Activated naive CD8-positive, alpha-beta T cell treated with anti-CD3 and anti-CD28 coated beads for 36 hours (primary cell): Measurements from ENCODE around the gene FSTL4. TPM values are rescaled to one million over a fixed set of nuclear protein-coding genes. Genes with fewer than 3 reads are reported as not detected.

ENCODE experiments used
- DNase-seq: peaks from one replicate; pipeline ENCODE4 v3.0.0; 2021
- H3K27ac Mint-ChIP-seq: one replicate; pipeline ENCODE4 v1.8.0; 2022; ENCODE audit warnings: mild to moderate bottlenecking, moderate library complexity, mixed read lengths
- H3K27me3 Mint-ChIP-seq: one replicate; pipeline ENCODE4 v1.8.0; 2022; ENCODE audit warnings: mild to moderate bottlenecking, mixed read lengths
- H3K36me3 Mint-ChIP-seq: one replicate; pipeline ENCODE4 v1.8.0; 2021; ENCODE audit warnings: mild to moderate bottlenecking, mixed read lengths
- H3K4me1 Mint-ChIP-seq: one replicate; pipeline ENCODE4 v1.8.0; 2021; ENCODE audit warnings: mixed read lengths
- H3K4me3 Mint-ChIP-seq: one replicate; pipeline ENCODE4 v1.8.0; 2022; ENCODE audit warnings: mild to moderate bottlenecking, moderate library complexity, mixed read lengths
- H3K9me3 Mint-ChIP-seq: one replicate; pipeline ENCODE4 v1.8.0; 2022; ENCODE audit warnings: mixed read lengths
- total RNA-seq, 2 experiments: library from RNA; stranded (reverse); gene quantifications; one replicate each; pipeline ENCODE4 v1.2.3, GENCODE V29; 2021

The FSTL4 gene
- total RNA-seq, 2 experiments from 2014 or later, result 0.10 to 0.29 TPM

DNA sequence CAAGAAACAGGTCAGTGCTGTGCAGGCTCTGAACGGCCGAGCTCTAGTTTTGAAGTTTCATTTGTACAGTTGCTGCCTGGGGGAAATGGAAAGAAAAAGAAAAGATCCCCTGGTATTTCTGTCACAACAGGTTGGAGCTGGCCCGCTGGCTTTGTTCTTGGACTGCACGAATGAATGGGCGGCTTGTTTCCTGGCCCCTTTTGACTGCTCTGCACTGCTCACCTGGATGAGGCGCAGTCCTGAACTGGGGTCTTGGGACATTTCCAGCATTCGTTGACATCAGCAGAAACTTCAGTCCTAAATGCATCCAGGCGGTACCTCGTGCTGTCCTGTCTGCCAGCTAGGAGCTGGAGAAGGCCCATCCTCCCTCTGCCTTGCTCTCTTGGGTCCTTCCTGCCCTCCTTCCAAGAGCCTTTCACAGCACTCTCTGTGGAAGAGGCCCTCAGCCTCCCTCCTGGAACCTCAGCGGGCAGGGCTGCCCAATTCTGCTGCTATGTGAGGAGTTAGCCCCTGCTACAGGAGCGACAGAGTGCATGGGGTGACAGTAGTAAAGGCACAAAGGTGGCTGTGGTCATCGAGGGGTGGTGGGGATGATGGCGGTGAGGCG is 189.2 kb downstream of the FSTL4 start:
- H3K4me1 Mint-ChIP-seq, result peaks cover 5% of the 10 kb centered on the region
- no peaks in the 10 kb centered on the region for H3K36me3 Mint-ChIP-seq
- H3K9me3 Mint-ChIP-seq, result no peaks in the 10 kb centered on the region
- DNase-seq, result no peak
- no peak overlapping the region for H3K27ac Mint-ChIP-seq
- no peak overlapping the region for H3K4me3 Mint-ChIP-seq
- peaks cover 15% of the 10 kb centered on the region for H3K27me3 Mint-ChIP-seq

DNA sequence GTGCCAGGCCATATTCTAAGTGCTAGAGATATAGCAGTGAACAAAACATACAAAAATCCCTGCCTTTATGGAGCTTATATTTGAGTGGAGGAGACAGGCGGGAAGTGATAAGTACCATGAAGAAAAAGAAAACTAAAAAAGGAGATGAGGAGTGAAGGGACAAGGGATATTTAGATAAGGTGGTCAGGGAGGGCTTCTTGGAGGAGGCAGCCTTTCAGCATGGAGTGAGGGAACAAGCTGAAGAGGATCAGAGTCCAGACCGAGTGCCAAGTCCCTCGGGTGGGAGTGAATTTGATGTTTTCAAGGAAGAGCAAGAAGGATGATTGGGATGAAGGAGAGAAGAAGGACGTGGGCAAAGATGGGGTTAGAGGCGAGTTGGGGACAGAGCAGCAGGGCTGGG is 190.5 kb downstream of the FSTL4 start:
- H3K4me1 Mint-ChIP-seq, result peaks cover 5% of the 10 kb centered on the region
- no peaks in the 10 kb centered on the region for H3K36me3 Mint-ChIP-seq
- no peak overlapping the region for H3K27ac Mint-ChIP-seq
- H3K9me3 Mint-ChIP-seq, result no peaks in the 10 kb centered on the region
- DNase-seq, result no peak
- peaks cover 15% of the 10 kb centered on the region for H3K27me3 Mint-ChIP-seq
- no peak overlapping the region for H3K4me3 Mint-ChIP-seq

DNA sequence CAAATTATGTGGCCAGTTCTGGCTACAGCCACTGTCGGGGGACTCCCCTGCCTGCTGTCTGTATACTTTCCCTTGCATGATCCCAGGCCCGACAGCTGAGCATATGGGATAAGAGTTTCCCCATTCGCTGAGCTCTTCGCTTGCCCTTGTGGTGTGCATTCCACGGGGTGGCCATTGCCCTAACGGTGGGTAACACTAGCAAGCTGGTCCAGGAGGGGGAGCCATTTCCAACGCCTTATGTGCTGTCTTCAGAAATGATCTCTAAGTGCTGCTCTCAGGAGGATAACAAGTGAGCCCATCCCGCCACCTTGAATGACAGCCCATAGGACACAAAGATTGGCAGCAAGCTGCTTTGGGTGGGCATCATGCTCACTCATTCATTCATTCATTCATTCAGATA is 190.9 kb downstream of the FSTL4 start:
- no peak overlapping the region for H3K4me3 Mint-ChIP-seq
- peak; percentile 13 for DNase-seq
- H3K9me3 Mint-ChIP-seq, result no peaks in the 10 kb centered on the region
- no peaks in the 10 kb centered on the region for H3K36me3 Mint-ChIP-seq
- no peak overlapping the region for H3K27ac Mint-ChIP-seq
- H3K4me1 Mint-ChIP-seq, result peaks cover 5% of the 10 kb centered on the region
- peaks cover 15% of the 10 kb centered on the region for H3K27me3 Mint-ChIP-seq

DNA sequence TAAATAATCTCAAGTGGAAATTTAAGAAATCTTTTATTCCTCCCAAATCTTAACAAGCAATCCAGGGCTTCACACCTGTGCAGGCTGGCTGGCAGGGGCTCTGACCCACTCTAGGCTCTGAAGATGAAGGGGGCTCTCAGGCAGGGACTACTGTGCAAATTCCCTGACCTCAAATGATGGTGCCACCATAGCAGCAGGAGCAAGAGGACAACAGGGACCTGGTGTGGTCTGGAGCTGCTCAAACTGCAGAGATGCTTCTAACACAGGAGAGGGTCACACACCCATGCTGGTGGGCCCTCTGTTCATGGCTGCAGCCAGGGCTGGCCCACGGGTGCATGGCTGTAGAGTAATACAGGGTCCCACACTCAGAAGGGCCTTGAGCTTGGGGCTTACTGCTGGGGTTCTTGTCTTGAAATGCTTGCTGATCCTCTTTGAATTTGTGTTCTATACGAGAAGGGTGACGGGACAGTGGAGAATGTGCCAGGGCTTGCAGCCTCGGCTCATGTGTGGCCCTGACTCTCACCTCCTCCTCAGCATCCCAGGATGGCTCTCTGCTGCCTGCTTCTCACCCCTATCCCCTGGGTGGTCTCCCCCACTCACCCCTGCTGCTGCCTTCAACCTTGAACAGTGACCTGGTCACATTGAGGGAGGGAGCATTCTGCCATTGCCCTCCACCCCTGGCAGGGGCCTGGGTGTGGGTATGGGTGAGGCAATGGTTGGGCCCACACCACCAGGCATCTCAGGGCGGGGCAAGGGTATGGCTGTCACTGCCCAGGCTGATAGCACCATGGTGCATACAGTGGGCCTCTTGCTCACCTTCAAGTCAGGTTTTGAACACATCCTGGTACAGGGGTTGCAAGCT is 191.7 kb downstream of the FSTL4 start:
- Mint-ChIP-seq H3K4me1 (peaks cover 5% of the 10 kb centered on the region), H3K4me3 (no peak overlapping the region), H3K27ac (no peak overlapping the region), H3K27me3 (peaks cover 13% of the 10 kb centered on the region), H3K9me3 (no peaks in the 10 kb centered on the region), H3K36me3 (no peaks in the 10 kb centered on the region)
- no peak for DNase-seq

DNA sequence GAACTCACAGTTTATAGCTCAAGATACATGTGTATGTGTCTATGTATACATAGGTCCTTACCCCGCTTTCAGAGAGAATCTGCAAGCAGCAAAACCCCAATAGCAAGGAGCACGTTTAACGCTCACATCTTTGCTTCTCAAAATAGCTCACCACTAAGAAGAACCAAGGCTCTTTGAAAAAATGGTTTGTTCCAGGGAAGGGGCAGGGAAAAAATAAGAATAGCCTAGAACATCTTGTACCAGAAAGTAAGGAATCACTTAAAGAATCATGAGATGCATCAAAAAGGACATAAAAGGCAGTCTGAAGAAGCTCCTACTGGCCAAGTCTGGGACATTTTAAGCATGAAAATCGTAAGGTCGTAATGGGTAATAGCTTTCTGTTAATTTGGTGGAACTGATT is 196.4 kb downstream of the FSTL4 start:
- no peak overlapping the region for H3K4me3 Mint-ChIP-seq
- H3K36me3 Mint-ChIP-seq, result no peaks in the 10 kb centered on the region
- no peaks in the 10 kb centered on the region for H3K9me3 Mint-ChIP-seq
- no peak overlapping the region for H3K27ac Mint-ChIP-seq
- no peak for DNase-seq
- peaks cover 25% of the 10 kb centered on the region for H3K27me3 Mint-ChIP-seq
- H3K4me1 Mint-ChIP-seq, result no peaks in the 10 kb centered on the region

DNA sequence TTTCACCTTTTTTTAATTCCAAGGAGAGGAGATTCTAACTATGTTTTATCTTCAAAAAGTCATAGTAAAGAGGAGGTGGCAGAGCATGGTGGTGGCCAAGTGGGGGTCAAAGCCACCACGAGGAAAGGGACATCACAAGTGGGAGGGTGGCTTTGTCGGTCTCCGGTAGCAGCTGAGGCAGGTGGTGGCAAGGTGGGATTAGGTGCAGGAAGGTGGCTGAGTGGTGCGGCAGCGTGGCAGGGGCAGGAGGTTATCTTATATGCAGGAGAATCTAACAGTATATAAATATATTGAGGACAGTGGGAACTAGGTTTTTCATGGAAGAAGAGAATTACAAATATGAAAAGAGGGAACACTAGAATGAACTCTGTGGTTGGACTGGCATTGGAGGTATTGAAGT is 196.8 kb downstream of the FSTL4 start:
- Mint-ChIP-seq H3K27me3 (peaks cover 28% of the 10 kb centered on the region), H3K4me3 (no peak overlapping the region), H3K9me3 (no peaks in the 10 kb centered on the region), H3K4me1 (no peaks in the 10 kb centered on the region), H3K27ac (no peak overlapping the region), H3K36me3 (no peaks in the 10 kb centered on the region)
- DNase-seq, result no peak

DNA sequence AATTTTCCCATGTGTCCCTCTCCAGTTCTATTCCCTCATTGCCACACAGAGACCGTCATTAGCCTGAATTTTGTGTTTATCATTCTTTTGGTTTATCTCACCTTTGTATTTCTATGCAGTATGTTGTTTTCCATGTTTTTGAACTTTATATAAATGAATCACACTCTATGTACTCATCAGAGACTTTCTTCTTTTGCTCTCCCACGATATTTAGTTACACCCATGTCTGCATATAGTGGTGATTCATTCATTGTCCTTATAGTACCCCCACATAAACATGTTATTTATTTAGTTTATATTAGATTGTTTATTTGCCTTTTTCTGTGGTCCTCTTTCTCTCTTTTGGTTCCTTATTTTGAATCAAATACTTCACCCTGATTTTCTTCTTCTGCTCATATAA is 199.7 kb downstream of the FSTL4 start:
- DNase-seq, result no peak
- no peaks in the 10 kb centered on the region for H3K9me3 Mint-ChIP-seq
- H3K27ac Mint-ChIP-seq, result no peak overlapping the region
- H3K27me3 Mint-ChIP-seq, result peaks cover 34% of the 10 kb centered on the region
- no peak overlapping the region for H3K4me3 Mint-ChIP-seq
- no peaks in the 10 kb centered on the region for H3K36me3 Mint-ChIP-seq
- no peaks in the 10 kb centered on the region for H3K4me1 Mint-ChIP-seq

DNA sequence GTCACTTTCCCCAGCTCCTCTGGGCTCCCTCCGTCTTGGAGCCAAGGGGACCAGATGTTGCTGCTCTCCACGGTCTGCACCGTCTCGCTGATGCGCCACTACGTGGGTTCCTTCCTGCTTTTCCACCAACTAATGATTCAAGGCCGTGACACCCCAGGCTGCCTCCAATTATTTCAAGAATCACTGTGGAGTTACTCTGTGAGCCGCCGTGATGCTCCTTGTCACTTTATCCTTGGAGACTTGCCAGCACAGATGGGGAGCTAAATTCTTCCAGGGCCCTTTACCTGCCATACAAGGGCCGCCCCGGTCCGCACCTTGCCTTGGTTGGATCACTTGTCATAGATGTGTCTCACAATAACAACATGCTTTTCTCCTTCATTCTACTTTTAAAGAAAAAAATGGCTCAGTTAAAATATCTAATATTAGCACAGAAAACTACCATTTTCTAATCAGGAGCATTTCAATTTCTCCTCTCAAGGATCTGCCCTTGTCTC is 202.0 kb downstream of the FSTL4 start:
- DNase-seq, result no peak
- H3K4me1 Mint-ChIP-seq, result no peaks in the 10 kb centered on the region

DNA sequence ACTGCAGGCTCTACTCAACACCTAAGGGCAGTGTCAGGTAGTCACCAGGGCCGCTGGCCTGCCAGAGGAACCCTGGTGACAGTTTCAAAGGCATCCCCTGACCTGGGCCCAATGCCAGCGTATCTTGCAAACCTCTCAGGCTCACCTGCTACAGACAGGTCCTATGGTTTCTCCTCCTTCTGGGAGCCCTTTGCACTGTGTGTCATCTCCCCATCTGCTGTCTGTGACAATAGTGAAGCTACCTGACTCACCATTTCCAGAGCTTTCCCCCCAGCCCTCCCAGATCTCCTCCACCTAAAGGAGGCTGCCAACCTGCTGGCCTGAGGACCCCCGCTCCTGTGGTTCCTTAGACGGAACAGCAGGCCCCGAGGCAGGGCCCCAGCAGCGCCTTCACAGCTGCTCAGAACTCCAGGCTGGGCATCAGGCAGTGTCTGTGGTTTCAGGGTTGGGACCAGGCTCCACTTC is 203.1 kb downstream of the FSTL4 start:
- Mint-ChIP-seq H3K27me3 (peaks cover 25% of the 10 kb centered on the region), H3K4me3 (no peak overlapping the region), H3K27ac (no peak overlapping the region), H3K36me3 (no peaks in the 10 kb centered on the region), H3K4me1 (no peaks in the 10 kb centered on the region), H3K9me3 (no peaks in the 10 kb centered on the region)
- DNase-seq, result no peak

More for the DNA sequence above, 202.0 kb downstream of the FSTL4 start:
- no peaks in the 10 kb centered on the region for H3K9me3 Mint-ChIP-seq
- no peaks in the 10 kb centered on the region for H3K36me3 Mint-ChIP-seq
- peaks cover 29% of the 10 kb centered on the region for H3K27me3 Mint-ChIP-seq
- no peak overlapping the region for H3K27ac Mint-ChIP-seq
- H3K4me3 Mint-ChIP-seq, result no peak overlapping the region

DNA sequence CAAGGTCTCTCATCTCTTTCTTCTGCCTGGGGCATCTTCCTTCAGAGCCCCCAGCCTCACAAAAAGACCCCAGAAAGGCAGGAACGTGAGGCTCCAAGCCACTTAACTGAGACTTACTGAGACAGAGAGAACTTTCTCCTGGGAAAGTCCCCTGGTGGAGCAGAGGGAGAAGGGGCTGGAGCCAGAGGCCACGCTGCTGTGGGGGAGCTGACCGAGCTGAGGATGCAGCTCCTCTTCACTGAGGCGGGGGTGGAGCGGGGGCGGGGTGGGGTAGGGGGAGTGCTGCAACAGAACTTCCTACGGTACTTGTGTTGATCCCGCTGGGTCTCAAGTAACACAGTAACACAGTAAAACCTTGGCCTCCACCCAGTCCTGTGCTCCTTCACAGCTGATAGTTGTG is 204.0 kb downstream of the FSTL4 start:
- Mint-ChIP-seq H3K27me3 (peaks cover 20% of the 10 kb centered on the region), H3K36me3 (no peaks in the 10 kb centered on the region), H3K4me1 (no peaks in the 10 kb centered on the region), H3K4me3 (no peak overlapping the region), H3K9me3 (no peaks in the 10 kb centered on the region), H3K27ac (no peak overlapping the region)
- no peak for DNase-seq

DNA sequence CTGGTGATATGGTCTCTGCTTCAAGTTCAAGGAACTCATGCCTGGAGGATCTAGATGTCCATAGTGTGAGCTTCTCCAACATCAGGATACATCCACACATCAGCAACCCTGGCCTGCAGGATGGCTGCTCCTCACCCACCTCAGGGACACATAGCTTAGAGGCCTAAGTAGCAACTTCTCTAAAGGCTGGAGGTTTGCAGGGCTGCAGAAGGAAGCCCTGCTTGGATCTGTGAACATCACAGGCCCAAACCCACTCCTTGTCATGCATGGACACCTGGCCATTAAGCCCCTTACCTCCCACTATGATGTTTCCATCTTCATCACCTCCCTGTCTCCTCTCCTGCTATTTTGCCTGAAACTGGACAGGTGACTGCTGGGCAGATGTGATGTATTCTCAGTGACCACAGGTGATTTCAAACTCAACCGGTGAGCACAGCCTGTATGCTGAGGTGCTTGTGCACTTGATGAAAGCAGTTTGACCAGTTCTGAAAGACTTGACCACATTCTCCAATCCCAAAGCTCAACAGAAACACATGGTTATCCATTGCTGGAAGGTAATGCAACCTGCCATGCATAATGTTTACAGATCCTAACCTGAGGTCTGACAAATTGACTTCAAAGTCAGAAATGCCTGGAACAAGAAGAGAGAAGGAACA is 205.2 kb downstream of the FSTL4 start:
- H3K36me3 Mint-ChIP-seq, result no peaks in the 10 kb centered on the region

DNA sequence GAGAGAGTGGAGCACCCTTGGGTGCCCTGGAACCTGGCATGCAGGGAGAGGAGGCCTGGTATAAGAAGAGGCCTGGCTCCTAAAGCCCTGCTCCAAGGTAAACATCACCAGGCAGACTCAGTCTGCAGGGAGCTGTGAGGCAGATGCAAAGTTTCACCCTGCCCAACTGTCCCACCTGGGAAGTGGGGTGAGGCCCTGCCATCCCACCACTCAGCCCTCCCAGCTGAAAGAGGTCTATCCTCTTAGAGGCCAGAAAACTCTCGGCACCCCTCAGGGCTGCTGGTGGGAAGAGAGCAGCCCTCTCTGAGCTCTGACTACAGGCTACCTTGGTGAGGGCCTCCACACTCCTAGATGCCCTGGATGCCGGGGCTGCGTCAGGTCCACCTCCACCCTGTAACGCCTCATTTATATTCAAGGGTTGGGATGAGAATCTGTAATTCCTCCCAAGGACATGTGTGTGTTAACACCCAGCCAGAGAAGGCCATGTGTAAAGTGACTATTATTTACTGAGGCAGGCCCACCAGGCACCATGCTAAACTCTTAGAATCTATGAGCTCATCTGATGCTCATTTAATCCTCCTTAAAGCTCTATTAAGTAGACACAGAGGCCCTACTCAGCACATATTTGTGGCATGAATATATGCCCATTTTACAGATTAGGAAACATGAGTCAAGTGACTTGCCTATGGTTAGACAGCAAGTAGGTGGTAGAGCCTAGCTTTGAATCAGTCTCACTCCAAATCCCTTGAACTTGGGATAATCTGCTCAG is 205.9 kb downstream of the FSTL4 start:
- no peaks in the 10 kb centered on the region for H3K36me3 Mint-ChIP-seq

More for the DNA sequence above, 205.2 kb downstream of the FSTL4 start:
- no peak overlapping the region for H3K27ac Mint-ChIP-seq
- H3K4me1 Mint-ChIP-seq, result no peaks in the 10 kb centered on the region
- H3K4me3 Mint-ChIP-seq, result no peak overlapping the region
- no peaks in the 10 kb centered on the region for H3K9me3 Mint-ChIP-seq
- H3K27me3 Mint-ChIP-seq, result peaks cover 16% of the 10 kb centered on the region
- no peak for DNase-seq

DNA sequence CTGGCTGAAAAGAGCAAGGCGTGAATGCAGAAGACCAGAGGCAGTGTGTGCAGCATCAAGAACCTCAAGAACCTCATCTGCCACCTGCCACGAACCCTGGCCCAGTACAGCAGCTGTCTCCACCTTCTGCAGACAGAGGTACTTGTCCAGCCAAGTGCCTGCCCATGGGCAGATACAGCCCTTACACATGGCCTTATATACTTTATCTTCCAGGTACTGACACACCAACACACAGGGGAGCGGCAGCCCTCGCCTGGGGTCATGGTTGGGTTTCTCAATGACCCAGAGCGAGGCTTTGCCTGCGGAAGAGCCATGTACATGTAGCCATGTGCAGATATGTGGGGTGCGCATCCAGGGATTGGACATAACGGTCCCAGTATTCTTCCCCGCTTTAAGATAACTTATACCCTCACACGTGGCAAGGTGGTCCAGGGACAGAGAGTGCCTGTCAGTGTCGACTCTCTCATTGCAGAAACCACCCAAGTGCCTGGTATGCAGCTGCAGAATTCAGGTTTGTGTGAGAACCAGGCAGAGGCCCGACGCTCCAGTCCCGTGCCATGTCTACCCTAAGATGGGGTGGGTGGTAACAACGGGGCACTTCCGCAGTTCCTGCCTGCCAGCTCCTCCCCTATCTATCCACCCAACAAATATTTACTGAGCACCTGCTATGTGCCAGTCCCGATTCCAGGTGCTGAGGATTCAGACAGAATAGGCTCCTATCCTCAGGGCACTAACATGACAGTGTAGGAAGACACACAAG is 206.9 kb downstream of the FSTL4 start:
- Mint-ChIP-seq H3K4me3 (no peak overlapping the region), H3K4me1 (no peaks in the 10 kb centered on the region), H3K27me3 (peaks cover 15% of the 10 kb centered on the region), H3K36me3 (no peaks in the 10 kb centered on the region), H3K9me3 (no peaks in the 10 kb centered on the region), H3K27ac (no peak overlapping the region)
- DNase-seq, result no peak

More for the DNA sequence above, 205.9 kb downstream of the FSTL4 start:
- no peaks in the 10 kb centered on the region for H3K9me3 Mint-ChIP-seq
- no peak overlapping the region for H3K4me3 Mint-ChIP-seq
- peaks cover 21% of the 10 kb centered on the region for H3K27me3 Mint-ChIP-seq
- H3K4me1 Mint-ChIP-seq, result no peaks in the 10 kb centered on the region
- no peak for DNase-seq
- H3K27ac Mint-ChIP-seq, result no peak overlapping the region

DNA sequence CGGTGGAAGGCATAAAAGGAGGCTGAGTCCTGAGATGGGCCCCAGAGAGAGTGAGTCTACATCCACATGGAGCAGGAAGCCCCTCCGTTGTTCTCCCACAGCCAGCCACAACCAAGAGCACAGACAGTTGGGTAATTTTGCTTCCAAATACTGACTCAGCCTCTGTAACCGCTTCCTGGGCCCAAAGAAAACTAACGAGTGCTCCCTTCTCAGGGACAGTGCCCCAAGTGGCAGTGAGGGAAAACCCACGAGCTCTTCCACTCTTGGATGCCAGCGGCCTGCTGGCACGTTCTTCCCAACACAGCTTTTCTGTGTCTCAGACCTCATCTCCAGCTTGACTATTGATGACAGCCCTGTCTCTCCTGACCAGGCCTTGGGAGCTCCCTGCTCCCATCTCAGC is 207.6 kb downstream of the FSTL4 start:
- H3K4me3 Mint-ChIP-seq, result no peak overlapping the region
- no peak for DNase-seq
- H3K9me3 Mint-ChIP-seq, result no peaks in the 10 kb centered on the region
- H3K27me3 Mint-ChIP-seq, result peaks cover 9% of the 10 kb centered on the region
- H3K27ac Mint-ChIP-seq, result no peak overlapping the region
- H3K36me3 Mint-ChIP-seq, result no peaks in the 10 kb centered on the region
- H3K4me1 Mint-ChIP-seq, result peaks cover 2% of the 10 kb centered on the region
